Stimulated activated CD4-positive, alpha-beta T cell treated with anti-CD3 and anti-CD28 coated beads, Interleukin-1b, Interleukin-23, amount 100 ng/mL, for 24 hours (primary cell): ENCODE measurements around the gene ZMYM4.
"Not testable (repeated sequence)": the region's sequence is repeated elsewhere in the genome, so short reads cannot be mapped to it uniquely, and the experiment has no call there.

ENCODE experiments used
- DNase-seq, 4 experiments: peaks; one replicate each; pipeline ENCODE4 v3.0.0-alpha.2; 2020; ENCODE audit warnings: low read depth in 4 of 4, low spot score in 1 of 4

The ZMYM4 gene

GRCh38 chr1:35451125-35451528, 182.6 kb downstream of the ZMYM4 start:
- peak; percentile 59 to 64 (median 64) for DNase-seq

DNA sequence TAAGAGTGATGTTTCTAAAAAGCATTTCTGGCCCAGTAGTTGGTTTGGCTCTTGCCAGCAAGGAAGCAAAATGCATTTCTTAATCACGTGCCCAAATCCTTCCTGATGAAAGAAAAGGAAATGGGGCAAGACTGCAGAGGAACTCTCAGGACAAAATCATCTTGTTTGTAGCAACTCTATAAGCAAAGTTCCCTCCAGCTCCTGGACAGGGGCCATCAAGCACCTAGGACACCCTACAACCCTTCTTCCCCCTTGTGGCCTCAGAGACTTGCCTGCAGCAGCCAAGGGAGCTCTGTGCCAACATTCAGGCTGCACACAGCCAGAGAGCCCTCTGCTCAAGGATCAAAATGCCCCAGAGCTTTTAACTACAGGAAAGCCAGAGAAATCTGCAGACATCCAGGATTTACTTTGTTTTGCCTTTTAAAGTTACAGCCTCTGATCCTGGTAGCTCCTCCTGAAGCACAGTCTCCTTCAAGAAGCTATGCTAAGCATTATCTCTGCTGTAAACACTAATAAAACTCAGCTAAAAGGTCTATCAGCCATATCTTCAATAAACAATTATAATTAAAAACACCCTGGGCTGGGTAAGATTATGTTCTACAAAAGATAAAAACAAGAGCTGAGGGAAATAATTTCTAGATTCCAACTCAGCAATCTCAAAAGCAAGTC, 183.7 kb downstream of the ZMYM4 start:
- no peak for DNase-seq

- DNase-seq: no peak
Measured at GRCh38 chr1:35453031-35453430, 184.5 kb downstream of the ZMYM4 start.

DNA sequence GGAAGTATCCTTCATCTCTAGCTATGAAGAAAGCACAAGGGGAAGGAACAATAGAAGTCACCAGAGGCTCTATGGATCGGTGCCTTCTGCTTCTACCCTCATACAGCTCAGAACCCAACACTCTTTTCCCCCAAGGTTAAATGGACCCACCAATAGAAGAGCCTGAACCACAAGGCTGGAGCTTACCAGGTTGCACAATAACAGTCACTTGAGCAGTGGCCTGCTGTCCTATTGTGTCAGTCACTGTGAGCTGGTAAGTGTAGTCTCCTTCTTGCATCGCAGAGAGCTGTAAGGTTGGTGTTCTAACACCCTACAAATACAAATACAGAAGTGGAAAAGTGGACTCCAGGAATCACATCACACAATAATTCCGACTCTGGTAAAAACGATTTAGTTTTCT, 185.7 kb downstream of the ZMYM4 start:
- DNase-seq: no peak

- DNase-seq: no peak
Measured at GRCh38 chr1:35454616-35455015, 186.1 kb downstream of the ZMYM4 start.

DNA sequence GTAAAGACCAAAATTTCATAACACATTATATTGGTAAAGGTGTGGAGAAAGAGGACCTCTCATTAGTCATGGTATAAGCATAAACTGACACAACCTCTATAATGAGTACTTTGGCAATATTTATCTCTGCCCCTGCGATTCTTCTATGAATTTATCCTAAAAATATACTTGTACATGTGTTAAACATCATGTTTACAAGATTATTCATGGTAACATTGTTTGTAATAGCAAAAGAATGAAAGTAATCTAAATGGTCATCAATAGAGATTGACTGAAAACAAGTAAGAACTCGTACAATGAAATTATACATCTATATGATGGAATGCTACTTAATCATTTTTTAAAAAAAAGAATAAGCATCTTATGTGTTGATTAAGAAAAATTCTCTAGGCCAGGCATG, 192.3 kb downstream of the ZMYM4 start:
- DNase-seq: no peak

- DNase-seq: no peak
Measured at GRCh38 chr1:35461966-35462651, 193.6 kb downstream of the ZMYM4 start.

- no peak for DNase-seq
Measured at GRCh38 chr1:35463232-35463631, 194.7 kb downstream of the ZMYM4 start.

DNA sequence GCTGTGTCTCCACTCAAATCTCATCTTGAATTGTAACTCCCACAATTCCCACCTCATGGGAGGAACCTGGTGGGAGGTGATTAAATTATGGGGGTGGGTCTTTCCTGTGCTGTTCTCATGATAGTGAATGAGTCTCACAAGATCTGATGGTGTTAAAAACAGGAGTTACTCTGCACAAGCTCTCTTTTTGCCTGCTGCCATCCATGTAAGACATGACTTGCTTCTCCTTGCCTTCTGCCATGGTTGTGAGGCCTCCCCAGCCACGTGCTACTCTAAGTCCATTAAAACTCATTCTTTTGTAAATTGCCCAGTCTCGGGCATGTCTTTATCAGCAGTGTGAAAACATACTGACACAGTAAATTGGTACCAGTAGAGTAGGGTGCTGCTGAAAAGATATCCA, 195.2 kb downstream of the ZMYM4 start:
- not testable (repeated sequence) for DNase-seq

- no peak for DNase-seq
Measured at GRCh38 chr1:35466120-35466519, 197.6 kb downstream of the ZMYM4 start.

DNA sequence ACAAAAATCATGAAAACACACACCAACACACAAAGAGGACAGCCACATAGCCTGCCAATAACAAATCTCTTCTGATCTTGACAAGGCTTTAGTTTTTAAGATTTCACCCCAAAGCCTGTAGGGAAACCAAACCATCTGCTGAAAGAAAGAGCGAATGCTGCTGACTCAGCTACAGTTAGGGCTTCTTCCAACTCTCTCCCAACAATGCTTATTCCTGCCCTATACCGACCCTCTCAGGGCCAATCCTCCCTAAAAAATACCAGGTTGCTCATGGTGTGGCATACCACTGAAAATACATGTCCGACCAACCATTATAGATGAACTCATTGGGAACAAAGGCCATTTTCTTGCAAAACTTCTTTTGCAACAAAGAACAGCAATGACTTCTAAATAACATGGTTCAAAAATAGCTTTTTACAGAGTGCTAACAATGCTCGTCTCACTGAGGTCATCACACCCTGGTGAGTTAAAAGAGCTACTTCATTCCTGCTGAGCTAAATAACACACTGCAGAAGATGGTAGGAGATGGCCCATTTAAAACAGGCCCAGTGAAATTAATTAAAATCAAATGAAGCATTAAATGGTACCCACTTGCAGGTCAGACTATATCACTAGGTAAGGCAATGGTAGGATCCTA, 202.6 kb downstream of the ZMYM4 start:
- no peak for DNase-seq
